Right cardiac atrium (tissue), 5 donors: ENCODE results near the gene ELMO1. TPM values are rescaled to one million over a fixed set of nuclear protein-coding genes. Genes with fewer than 3 reads are reported as not detected.
A peak's percentile ranks its signal among the peaks of the same experiment; 100 is the strongest.

ENCODE experiments used
- ATAC-seq, 2 donors: fragments of 200-7000 bp; cut with Tn5 transposase; one replicate each; pipeline versions ENCODE4 v1.8.0 to v1.9.1; 2020; ENCODE audit warnings: moderate library complexity in 2 of 2, mild to moderate bottlenecking in 1 of 2
- DNase-seq, 3 donors: peaks; one replicate each; pipeline ENCODE4 v3.0.0-alpha.2; 2020
- H3K27ac ChIP-seq: one replicate; pipeline ENCODE4 v1.5.1; 2013; ENCODE audit warnings: mild to moderate bottlenecking, low read length, control low read depth, moderate library complexity
- H3K27me3 ChIP-seq: one replicate; pipeline ENCODE4 v1.6.1; 2013; ENCODE audit not compliant: control insufficient read depth, insufficient read depth
- H3K4me1 ChIP-seq: one replicate; pipeline ENCODE4 v1.6.1; 2013; ENCODE audit warnings: low read length; ENCODE audit not compliant: control insufficient read depth, insufficient read depth
- H3K4me3 ChIP-seq: one replicate; pipeline ENCODE4 v1.5.1; 2013; ENCODE audit warnings: low read length, control low read depth
- H3K9me3 ChIP-seq: one replicate; pipeline ENCODE4 v1.6.1; 2013; ENCODE audit warnings: low read length; ENCODE audit not compliant: control insufficient read depth
- WGBS: extraction: QIAGEN DNeasy Blood & Tissue Kit; methylation state at CpG from one replicate; pipeline ENCODE4 v1.1.7; 2013; 5-methylcytosine and 5-hydroxymethylcytosine counted together
- intact Hi-C, 4 donors: fragments of 100-400 bp; cut with DNase I; formaldehyde crosslinking; loops; one replicate each; pipeline versions ENCODE4 v1.11.0 to v1.14.0; 2022 to 2023
- polyA plus RNA-seq: library from polyadenylated mRNA; stranded (reverse); fragments of 200-250 nt; gene quantifications from one replicate; pipeline ENCODE4 v1.2.3, GENCODE V29; 2013
- total RNA-seq, 4 donors: library from RNA; stranded (reverse); fragmentation: NEBNext Ultra II Directional; extraction: Animal tissue kit (Norgen Biotek cat#: 25700); gene quantifications; one replicate each; pipeline ENCODE4 v1.2.1, GENCODE V29; 2021
- donor health status: healthy with polysubstance abuse.
- donor health status: DM: no; HTN: yes; CAD: no.
- donor health status: DM: no; HTN: no; CAD: no.
- donor health status: DM: no; HTN: yes; CAD: no; lungs with severe emphysema.
- donor health status: DM: yes; HTN: yes; CAD: no.

Gene ELMO1
- total and polyA plus RNA-seq, 5 donors: 11.8 to 20.8 (median 18.8) TPM

DNA sequence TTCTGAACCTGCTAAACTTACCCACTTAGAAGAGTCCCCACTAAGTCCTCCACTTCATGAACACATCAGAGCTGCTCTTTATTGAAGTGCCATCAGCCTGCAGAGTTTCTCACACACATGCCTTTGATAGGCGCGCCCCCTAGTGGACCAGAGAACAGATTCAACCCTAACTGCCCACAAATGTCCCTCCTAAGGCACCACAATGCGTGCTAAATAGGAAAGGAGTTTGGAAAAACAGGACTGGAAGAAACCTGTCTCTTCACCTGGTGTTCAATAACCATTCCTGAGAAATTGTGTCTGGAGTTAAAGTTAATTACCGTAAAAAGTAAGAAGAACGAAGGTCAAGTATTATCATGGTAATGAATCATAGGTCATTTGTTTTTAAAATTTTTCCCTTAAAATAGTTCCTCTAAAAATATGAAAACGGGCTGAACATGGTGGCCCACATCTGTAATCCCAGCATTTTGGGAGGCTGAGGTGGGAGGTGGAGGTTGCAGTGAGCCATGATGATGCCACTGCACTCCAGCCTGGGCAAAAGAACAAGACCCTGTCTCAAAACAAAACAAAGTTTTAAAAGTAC lies 249.7 kb downstream of the ELMO1 start:
- ATAC-seq (peak; percentile 62 to 76), DNase-seq (peak; percentile 83 to 92 (median 84))
- Histone ChIP-seq H3K4me3 (no peak overlapping the region), H3K27me3 (no peaks in the 10 kb centered on the region), H3K9me3 (no peaks in the 10 kb centered on the region), H3K4me1 (peaks cover 4% of the 10 kb centered on the region), H3K27ac (no peak overlapping the region)
- intact Hi-C loops: loop anchor here in 2 of 4 donors (5.0 kb wide), 2 partner anchors 232 to 712 kb away; no protein-coding TSS in a partner anchor
- 36% methylated on average over 6 of the region's 6 CpGs for WGBS

DNA sequence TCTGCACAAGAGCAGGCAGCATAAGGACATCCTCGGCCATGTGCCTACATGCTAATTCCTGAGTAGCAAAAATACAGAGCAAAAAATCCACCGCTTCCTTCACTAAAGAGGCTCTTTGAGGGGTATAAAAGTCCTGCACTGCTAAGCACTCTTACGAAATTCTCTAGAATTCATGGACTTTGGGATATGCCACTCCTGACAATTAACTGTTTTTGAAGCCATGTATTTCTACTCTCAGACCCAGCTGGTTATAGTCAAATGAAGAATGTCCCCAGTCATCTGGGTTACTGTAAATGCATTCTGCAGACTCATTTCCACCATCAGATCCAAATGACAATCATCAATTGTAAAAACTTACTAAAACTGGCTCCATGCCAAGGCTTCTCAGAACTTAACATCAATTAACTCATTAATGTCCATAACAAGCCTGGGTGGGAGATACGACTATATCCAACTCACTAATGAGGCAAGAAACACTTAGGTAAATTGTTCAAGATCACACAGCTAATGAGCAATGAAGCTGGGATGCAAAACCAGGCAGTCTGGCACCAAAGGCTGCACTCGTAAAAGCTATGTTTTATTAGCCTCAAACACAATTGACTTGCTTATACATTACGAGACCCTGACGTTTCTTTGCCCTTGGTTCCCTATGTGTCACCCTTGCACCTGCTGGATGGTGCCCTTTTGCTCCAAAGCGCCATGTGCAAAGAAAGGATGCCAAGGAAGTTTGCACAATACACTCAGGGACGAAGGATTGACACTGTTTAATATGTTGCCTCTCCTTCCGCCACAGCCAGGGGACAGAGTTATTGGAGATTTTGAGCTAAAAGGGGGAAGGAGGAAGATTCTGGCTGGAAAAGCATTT lies 250.4 kb downstream of the ELMO1 start:
- no peaks in the 10 kb centered on the region for H3K9me3 ChIP-seq
- H3K27me3 ChIP-seq: no peaks in the 10 kb centered on the region
- intact Hi-C loops: loop anchor here in 2 of 4 donors (5.0 kb wide), 2 partner anchors 231 to 711 kb away; no protein-coding TSS in a partner anchor
- peaks cover 4% of the 10 kb centered on the region for H3K4me1 ChIP-seq
- no peak for DNase-seq
- whole genome bisulfite sequencing: 64% methylated on average over 10 of the region's 10 CpGs
- ATAC-seq: no peak
- H3K4me3 ChIP-seq: no peak overlapping the region
- H3K27ac ChIP-seq: no peak overlapping the region

DNA sequence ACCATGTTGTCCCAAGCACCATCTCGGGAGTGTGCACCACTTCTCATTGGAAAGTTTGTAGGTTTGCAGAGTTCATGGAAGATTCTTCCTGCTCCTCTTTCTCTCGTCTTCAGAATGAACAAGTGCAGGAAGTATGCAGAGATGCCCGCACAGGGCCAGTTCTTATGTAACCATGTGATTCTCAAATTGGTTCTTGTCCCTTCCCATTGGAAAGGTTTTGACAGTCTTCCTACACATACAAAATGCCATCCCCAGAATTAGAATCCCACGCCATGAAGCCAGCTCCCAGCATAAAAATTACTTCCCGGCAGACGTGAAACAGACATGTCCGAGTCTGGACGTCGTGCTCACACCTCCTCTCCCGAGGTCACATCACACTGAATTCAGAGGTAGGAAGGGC lies 251.6 kb downstream of the ELMO1 start:
- no peak overlapping the region for H3K4me3 ChIP-seq
- H3K9me3 ChIP-seq: no peaks in the 10 kb centered on the region
- WGBS: 66% methylated on average over 10 of the region's 10 CpGs
- no peak overlapping the region for H3K27ac ChIP-seq
- ATAC-seq (no peak), DNase-seq (no peak)
- intact Hi-C loops: loop anchor here in 2 of 4 donors (5.0 kb wide), 2 partner anchors 230 to 710 kb away; no protein-coding TSS in a partner anchor
- H3K27me3 ChIP-seq: no peaks in the 10 kb centered on the region
- peaks cover 4% of the 10 kb centered on the region for H3K4me1 ChIP-seq

DNA sequence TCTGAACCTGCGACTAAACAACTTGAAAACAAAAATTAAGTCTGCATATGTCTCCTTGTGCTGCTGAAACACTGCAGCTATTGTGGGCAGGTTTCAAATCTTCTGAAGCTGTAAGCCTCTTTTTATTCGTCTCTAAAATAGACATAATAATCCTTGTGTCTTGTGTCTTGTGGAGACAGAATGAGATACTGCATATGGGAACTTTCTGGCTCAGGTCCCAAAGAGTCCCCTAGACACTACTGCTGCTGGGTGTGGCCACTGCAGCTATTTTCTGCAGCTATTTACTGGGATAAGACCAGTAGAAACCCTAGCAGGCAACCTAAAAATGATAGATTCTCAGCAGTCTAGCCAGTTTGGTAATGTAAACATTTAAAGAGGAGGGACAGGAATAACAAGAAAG lies 252.0 kb downstream of the ELMO1 start:
- no peak for DNase-seq
- intact Hi-C loops: loop anchor here in 2 of 4 donors (5.0 kb wide), 2 partner anchors 229 to 709 kb away; no protein-coding TSS in a partner anchor
- 47% methylated on average over 2 of the region's 2 CpGs for WGBS
- H3K4me3 ChIP-seq: no peak overlapping the region
- H3K4me1 ChIP-seq: peaks cover 2% of the 10 kb centered on the region
- H3K27ac ChIP-seq: no peak overlapping the region
- no peaks in the 10 kb centered on the region for H3K9me3 ChIP-seq
- no peak for ATAC-seq
- no peaks in the 10 kb centered on the region for H3K27me3 ChIP-seq

DNA sequence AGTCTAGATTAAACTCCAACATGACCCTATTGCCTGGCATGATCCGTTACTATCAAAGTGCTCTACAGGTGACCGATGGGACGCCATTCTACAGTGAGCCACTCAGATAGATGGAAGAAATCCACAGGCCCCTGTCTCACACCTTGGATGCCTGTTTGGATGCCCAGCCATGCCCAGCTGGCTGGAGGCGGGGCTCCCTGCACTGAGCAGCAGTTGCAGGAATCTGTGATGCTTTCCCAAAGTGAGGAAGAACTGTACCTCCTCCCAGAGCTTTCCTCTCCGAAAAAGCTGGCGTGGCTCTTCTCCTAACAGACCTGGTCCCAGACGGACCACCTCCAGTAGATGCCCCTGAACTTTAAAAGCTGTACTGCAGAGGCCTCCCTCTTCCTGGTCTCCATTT lies 253.3 kb downstream of the ELMO1 start:
- intact Hi-C loops: loop anchor here in 2 of 4 donors (5.0 kb wide), 2 partner anchors 228 to 708 kb away; no protein-coding TSS in a partner anchor
- no peak for DNase-seq
- H3K9me3 ChIP-seq: no peaks in the 10 kb centered on the region
- H3K4me3 ChIP-seq: no peak overlapping the region
- 94% methylated on average over 7 of the region's 7 CpGs for WGBS
- ATAC-seq: no peak
- no peaks in the 10 kb centered on the region for H3K27me3 ChIP-seq
- H3K27ac ChIP-seq: peak overlapping the region; percentile 48
- peaks cover 2% of the 10 kb centered on the region for H3K4me1 ChIP-seq

DNA sequence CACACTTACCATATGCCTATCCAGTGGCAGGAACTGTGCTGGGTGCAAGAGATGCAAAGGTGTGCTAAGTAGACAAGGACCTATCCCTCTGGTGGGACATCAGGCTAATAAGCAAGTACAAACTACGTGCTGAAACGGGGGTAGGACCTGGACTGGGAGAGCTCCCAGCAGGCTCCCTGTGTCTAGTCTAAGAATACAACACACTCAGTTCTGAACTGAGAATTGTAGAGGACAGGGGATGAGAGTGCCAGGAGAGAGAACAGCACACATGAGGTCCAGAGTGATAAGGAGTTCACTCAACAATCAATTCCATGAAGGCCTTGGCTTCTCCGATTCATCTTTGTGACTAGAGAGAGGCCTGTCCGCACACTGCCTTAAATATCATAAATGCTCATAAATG lies 253.7 kb downstream of the ELMO1 start:
- Histone ChIP-seq H3K9me3 (no peaks in the 10 kb centered on the region), H3K27me3 (no peaks in the 10 kb centered on the region), H3K4me3 (no peak overlapping the region), H3K27ac (peak overlapping the region; percentile 48), H3K4me1 (peaks cover 2% of the 10 kb centered on the region)
- 77% methylated on average over 4 of the region's 4 CpGs for WGBS
- DNase-seq: no peak
- peak in 1 of 2 donors; percentile 28 for ATAC-seq
- intact Hi-C loops: loop anchor here in 2 of 4 donors (5.0 kb wide), 2 partner anchors 228 to 708 kb away; no protein-coding TSS in a partner anchor

DNA sequence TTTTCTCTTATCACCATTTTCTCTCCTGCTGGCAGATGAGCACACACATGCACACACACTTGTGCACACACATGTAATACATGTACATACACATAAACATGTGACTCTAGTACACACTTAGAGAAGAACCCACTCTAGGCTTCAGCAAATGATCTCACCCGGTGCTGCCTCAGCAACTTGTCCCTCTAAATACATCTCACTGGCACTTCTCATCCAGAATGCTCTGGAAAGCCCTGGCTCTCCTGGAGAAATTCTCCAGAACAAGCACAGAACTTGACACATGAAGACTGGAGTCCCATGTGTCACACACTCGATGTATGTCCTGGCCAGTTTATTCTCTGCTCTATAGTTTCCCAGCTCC lies 254.9 kb downstream of the ELMO1 start:
- WGBS: 61% methylated on average over 2 of the region's 2 CpGs
- intact Hi-C loops: no loop called here
- Histone ChIP-seq H3K27me3 (no peaks in the 10 kb centered on the region), H3K4me3 (no peak overlapping the region), H3K4me1 (peaks cover 2% of the 10 kb centered on the region), H3K9me3 (no peaks in the 10 kb centered on the region), H3K27ac (peak overlapping the region; percentile 68)
- ATAC-seq (peak; percentile 34 to 61), DNase-seq (no peak)

DNA sequence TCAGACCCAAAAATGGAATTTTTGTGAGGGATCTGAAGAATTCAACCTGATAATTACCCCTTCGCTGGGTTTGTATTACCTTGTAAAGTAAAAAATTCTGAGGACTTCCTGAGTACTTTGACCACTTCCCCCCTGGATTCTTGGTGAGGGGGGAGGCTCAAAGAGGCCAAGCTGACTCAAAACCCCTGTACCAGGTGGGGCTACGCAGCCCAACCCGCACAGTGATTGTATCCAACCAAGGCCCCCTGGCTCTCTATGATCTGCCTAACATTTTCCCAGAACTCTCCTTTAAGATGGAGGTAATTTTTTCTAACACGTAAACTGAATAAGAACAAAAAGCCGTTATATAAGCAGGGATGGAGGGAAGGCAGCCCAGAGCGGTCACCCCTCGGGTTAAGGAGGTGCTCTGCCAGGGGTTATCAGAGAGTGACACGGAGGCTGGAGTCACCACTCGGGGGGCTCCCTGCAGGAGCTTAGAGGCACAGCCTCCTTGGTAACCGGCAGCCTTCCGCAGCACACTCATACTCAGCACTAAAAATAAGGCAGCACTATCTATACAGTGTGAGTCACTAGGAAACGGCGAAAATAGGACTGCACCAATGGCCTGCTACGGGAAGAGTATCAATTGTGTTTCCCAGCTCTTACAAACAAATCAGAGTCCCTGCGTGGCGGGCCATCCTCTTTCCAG lies 255.4 kb downstream of the ELMO1 start:
- ATAC-seq (peak; percentile 95 to 98), DNase-seq (peak in 2 of 3 donors; percentile 46 to 72)
- 28% methylated on average over 16 of the region's 16 CpGs for WGBS
- peak overlapping the region; percentile 68 for H3K27ac ChIP-seq
- no peaks in the 10 kb centered on the region for H3K9me3 ChIP-seq
- intact Hi-C loops: no loop called here
- no peaks in the 10 kb centered on the region for H3K27me3 ChIP-seq
- peaks cover 2% of the 10 kb centered on the region for H3K4me1 ChIP-seq
- peak overlapping the region; percentile 26 for H3K4me3 ChIP-seq

DNA sequence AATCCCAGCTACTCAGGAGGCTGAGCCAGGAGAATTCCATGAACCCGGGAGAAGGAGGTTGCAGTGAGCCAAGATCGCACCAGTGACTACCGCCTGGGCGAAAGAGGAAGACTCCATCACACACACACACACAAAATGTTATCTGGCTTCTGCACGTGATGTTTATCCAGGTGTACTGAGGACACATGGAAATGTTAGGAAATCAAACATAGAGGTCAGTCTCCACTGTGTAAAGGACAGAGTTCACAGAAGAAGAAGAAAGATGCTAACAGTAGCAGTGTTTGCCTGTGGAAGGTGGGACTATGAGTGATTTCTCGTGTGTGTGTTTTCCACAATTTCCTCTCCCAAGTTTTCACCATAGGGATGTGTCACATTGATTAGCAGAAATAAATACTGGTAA lies 256.9 kb downstream of the ELMO1 start:
- intact Hi-C loops: no loop called here
- Histone ChIP-seq H3K9me3 (no peaks in the 10 kb centered on the region), H3K27ac (no peak overlapping the region), H3K4me1 (no peaks in the 10 kb centered on the region), H3K27me3 (no peaks in the 10 kb centered on the region), H3K4me3 (no peak overlapping the region)
- 95% methylated on average over 6 of the region's 6 CpGs for WGBS
- ATAC-seq (no peak), DNase-seq (no peak)

DNA sequence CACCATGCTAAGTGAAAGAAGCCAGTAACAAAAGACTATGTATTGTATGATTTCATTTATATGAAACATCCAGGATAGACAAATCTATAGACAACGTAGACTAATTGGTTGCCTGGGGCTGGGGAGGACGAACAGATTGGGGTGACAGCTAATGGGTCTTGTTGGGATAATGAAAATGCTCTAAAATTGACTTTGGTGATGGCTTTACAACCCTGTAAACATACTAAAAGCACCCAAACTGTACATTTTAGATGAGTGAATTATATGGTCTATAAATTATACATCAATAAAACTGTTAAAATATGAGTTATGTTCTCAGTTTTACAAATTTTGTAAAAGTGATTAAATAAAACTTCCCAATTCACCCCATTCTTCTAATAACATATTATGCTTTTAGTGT lies 261.5 kb downstream of the ELMO1 start:
- DNase-seq (no peak), ATAC-seq (no peak)
- Histone ChIP-seq H3K4me3 (no peak overlapping the region), H3K27me3 (no peaks in the 10 kb centered on the region), H3K27ac (no peak overlapping the region), H3K9me3 (no peaks in the 10 kb centered on the region), H3K4me1 (no peaks in the 10 kb centered on the region)
- WGBS: 45% methylated on average over 2 of the region's 2 CpGs
- intact Hi-C loops: no loop called here

DNA sequence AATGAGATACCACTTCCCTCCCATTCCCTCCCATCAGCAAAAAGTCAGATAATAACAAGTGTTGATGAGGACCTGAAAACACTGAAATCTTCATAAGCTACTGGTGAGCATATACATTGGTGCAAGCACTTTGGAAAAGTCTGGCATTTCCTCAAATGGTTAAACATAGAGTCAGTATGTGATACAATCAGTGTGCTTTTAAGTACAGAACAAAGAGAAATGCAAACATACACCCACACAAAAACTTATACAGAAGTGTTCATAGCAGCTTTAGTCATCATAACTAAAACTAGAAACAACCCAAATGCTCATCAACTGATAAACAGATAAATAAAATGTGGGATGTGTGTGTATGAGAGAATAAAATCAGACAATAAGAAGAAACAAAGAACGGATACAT lies 261.9 kb downstream of the ELMO1 start:
- DNase-seq (no peak), ATAC-seq (no peak)
- no peaks in the 10 kb centered on the region for H3K9me3 ChIP-seq
- H3K27me3 ChIP-seq: no peaks in the 10 kb centered on the region
- no peaks in the 10 kb centered on the region for H3K4me1 ChIP-seq
- WGBS: 87% methylated on average over 1 of the region's 1 CpG
- no peak overlapping the region for H3K4me3 ChIP-seq
- intact Hi-C loops: no loop called here
- H3K27ac ChIP-seq: no peak overlapping the region
